IMR-90 (cell line): Measurements from ENCODE around the gene SCAND1. TPM values are rescaled to one million over a fixed set of nuclear protein-coding genes. Genes with fewer than 3 reads are reported as not detected.
A peak's percentile ranks its signal among the peaks of the same experiment; 100 is the strongest.

ENCODE experiments used
- ATAC-seq: fragments of 200-7000 bp; cut with Tn5 transposase; 2 replicates; pipeline ENCODE4 v1.9.1; 2020; ENCODE audit warnings: low read depth, mild to moderate bottlenecking, moderate library complexity
- BruUV-seq: library from RNA; stranded (reverse); fragments of 400-500 nt; replicated peaks from 2 replicates; lab custom pipeline; 2021; lab: Mats Ljungman, UMichigan
- CTCF ChIA-PET: fragments of 300-600 bp; formaldehyde crosslinking; extraction: SDS; loops from one replicate; lab custom pipeline; 2021; ENCODE audit warnings: antibody characterized with exemption; lab: Yijun Ruan, JAX
- POLR2A ChIA-PET: fragments of 300-600 bp; sonication (Branson Sonifier 250); formaldehyde crosslinking; loops from one replicate; lab custom pipeline; 2022; ENCODE audit warnings: antibody characterized with exemption; ENCODE audit not compliant: unreplicated experiment; lab: Charles Lee
- DNase-seq: peaks from one replicate; pipeline ENCODE4 v3.0.0; 2013
- H2AFZ ChIP-seq: replicated peaks from 2 replicates; pipeline ENCODE3; 2013; ENCODE audit warnings: low read length, mild to moderate bottlenecking; ENCODE audit not compliant: poor library complexity
- H2AK5ac ChIP-seq: 2 replicates; pipeline ENCODE4 v1.6.1; 2013; ENCODE audit warnings: low read depth, low read length, inconsistent platforms
- H2AK9ac ChIP-seq: replicated peaks from 2 replicates; pipeline ENCODE3; 2013; ENCODE audit warnings: mild to moderate bottlenecking, low read depth, low read length, moderate library complexity; ENCODE audit not compliant: poor library complexity
- H2BK120ac ChIP-seq: 2 replicates; pipeline ENCODE4 v1.6.1; 2013; ENCODE audit warnings: low read depth, low read length, inconsistent platforms
- H2BK15ac ChIP-seq: 3 replicates; pipeline ENCODE4 v1.6.1; 2013; ENCODE audit warnings: low read depth, low read length, inconsistent platforms
- H2BK20ac ChIP-seq: 2 replicates; pipeline ENCODE4 v1.6.1; 2013; ENCODE audit warnings: low read depth, mild to moderate bottlenecking, inconsistent platforms, low read length, moderate library complexity
- H2BK5ac ChIP-seq: 2 replicates; pipeline ENCODE4 v1.6.1; 2013; ENCODE audit warnings: mild to moderate bottlenecking, low read depth, low read length, inconsistent platforms; ENCODE audit not compliant: poor library complexity, severe bottlenecking
- H3K14ac ChIP-seq: replicated peaks from 2 replicates; pipeline ENCODE4 v1.6.1; 2013; ENCODE audit warnings: low read depth, low read length, inconsistent platforms
- H3K18ac ChIP-seq: 2 replicates; pipeline ENCODE4 v1.6.1; 2013; ENCODE audit warnings: low read depth, low read length, control low read depth
- H3K23ac ChIP-seq: 2 replicates; pipeline ENCODE4 v1.6.1; 2013; ENCODE audit warnings: low read depth, low read length, inconsistent platforms
- H3K27ac ChIP-seq: 2 replicates; pipeline ENCODE4 v1.5.1; 2013; ENCODE audit warnings: mild to moderate bottlenecking, control low read depth, low read length; ENCODE audit not compliant: insufficient read depth
- H3K27me3 ChIP-seq: 2 replicates; pipeline ENCODE4 v1.6.1; 2013; ENCODE audit warnings: low read length; ENCODE audit not compliant: control insufficient read depth, insufficient read depth
- H3K36me3 ChIP-seq: 2 replicates; pipeline ENCODE4 v1.6.1; 2013; ENCODE audit warnings: low read length, mixed read lengths; ENCODE audit not compliant: control insufficient read depth, insufficient read depth
- H3K4ac ChIP-seq: 2 replicates; pipeline ENCODE4 v1.6.1; 2013; ENCODE audit warnings: low read depth, low read length, inconsistent platforms
- H3K4me1 ChIP-seq: 2 replicates; pipeline ENCODE4 v1.6.1; 2013; ENCODE audit warnings: low read length, mixed read lengths; ENCODE audit not compliant: control insufficient read depth, insufficient read depth
- H3K4me2 ChIP-seq: 2 replicates; pipeline ENCODE4 v1.6.1; 2013; ENCODE audit warnings: low read depth, mild to moderate bottlenecking, control low read depth, low read length, moderate library complexity
- H3K4me3 ChIP-seq: 2 replicates; pipeline ENCODE4 v1.5.1; 2013; ENCODE audit warnings: low read depth, mild to moderate bottlenecking, control low read depth, low read length, moderate library complexity; ENCODE audit not compliant: insufficient read depth
- H3K56ac ChIP-seq: 2 replicates; pipeline ENCODE4 v1.6.1; 2013; ENCODE audit warnings: low read length, inconsistent platforms; ENCODE audit not compliant: insufficient read depth; ENCODE audit errors: extremely low read depth
- H3K79me1 ChIP-seq, 2 experiments: 2 replicates each; pipeline ENCODE4 v1.6.1; 2013; ENCODE audit warnings: low read length in 2 of 2, inconsistent platforms in 1 of 2, low read depth in 1 of 2
- H3K9ac ChIP-seq: 2 replicates; pipeline ENCODE4 v1.6.1; 2013; ENCODE audit warnings: low read depth, low read length, control low read depth
- H3K9me1 ChIP-seq: 2 replicates; pipeline ENCODE4 v1.6.1; 2013; ENCODE audit warnings: low read length, inconsistent platforms; ENCODE audit not compliant: insufficient read depth
- H3K9me3 ChIP-seq: 2 replicates; pipeline ENCODE4 v1.6.1; 2013; ENCODE audit warnings: low read length; ENCODE audit not compliant: control insufficient read depth, insufficient read depth
- H4K20me1 ChIP-seq: 2 replicates; pipeline ENCODE4 v1.6.1; 2013; ENCODE audit warnings: low read length, inconsistent platforms; ENCODE audit not compliant: insufficient read depth
- H4K5ac ChIP-seq: 2 replicates; pipeline ENCODE4 v1.6.1; 2013; ENCODE audit warnings: mild to moderate bottlenecking, low read depth, low read length, control low read depth
- H4K8ac ChIP-seq, 2 experiments: 2 replicates each; pipeline ENCODE4 v1.6.1; 2013; ENCODE audit warnings: low read depth in 2 of 2, low read length in 2 of 2, control low read depth in 1 of 2, inconsistent platforms in 1 of 2
- H4K91ac ChIP-seq: 2 replicates; pipeline ENCODE4 v1.6.1; 2013; ENCODE audit warnings: low read depth, low read length, inconsistent platforms; ENCODE audit not compliant: insufficient read depth
- MAFK ChIP-seq: IDR thresholded peaks from 2 replicates; pipeline ENCODE4 v1.6.1; 2012; ENCODE audit warnings: low read depth, low read length, improper control_type of control experiment
- NFE2L2 ChIP-seq: fragments of 150-350 bp; IDR thresholded peaks from 2 replicates; pipeline ENCODE4 v1.6.1; 2016; ENCODE audit warnings: low read depth, mild to moderate bottlenecking, low read length
- WGBS, 2 experiments: methylation state at CpG; one replicate each; pipeline versions ENCODE4 v1.1.5 to v1.1.7; 2013; ENCODE audit warnings: missing lambda C conversion rate in 2 of 2; ENCODE audit not compliant: insufficient read length in 1 of 2; ENCODE audit errors: extremely low coverage in 2 of 2; 5-methylcytosine and 5-hydroxymethylcytosine counted together
- dilution Hi-C: fragments of 300-500 bp; cut with HindIII; formaldehyde crosslinking; loops from one replicate; pipeline ENCODE4 v1.14.3; 2018; ENCODE audit warnings: low sequenced_read_pairs; ENCODE audit not compliant: unreplicated experiment
- in situ Hi-C: fragments of 300-500 bp; cut with MboI; formaldehyde crosslinking; loops from 3 replicates; pipeline ENCODE4 v1.14.3; 2019; ENCODE audit warnings: low sequenced_read_pairs, inconsistent platforms, mixed read lengths
- intact Hi-C: fragments of 100-400 bp; cut with micrococcal nuclease; formaldehyde crosslinking; loops from 2 replicates; pipeline ENCODE4 v1.10.0; 2022
- polyA plus RNA-seq, 3 experiments: library from polyadenylated mRNA; depleted of rRNA; stranded (reverse); fragments of >200 nt; gene quantifications; 2 replicates each; pipeline ENCODE4 v1.2.3, GENCODE V29; 2012; ENCODE audit warnings: low replicate concordance in 1 of 3
- total RNA-seq: library from RNA; depleted of rRNA; stranded (reverse); fragments of >200 nt; gene quantifications from 2 replicates; pipeline ENCODE4 v1.2.3, GENCODE V29; 2012
- TF ChIP-seq, protein P1 (sequence below): conservative IDR thresholded peaks from 2 replicates; pipeline ENCODE4 v1.5.1; 2012; ENCODE audit warnings: mild to moderate bottlenecking, low read depth, low read length, improper control_type of control experiment

Gene SCAND1
- total and polyA plus RNA-seq, 2 of the 4 experiments (the other 2 are of a cell fraction), result 7.5 to 26.8 TPM

DNA sequence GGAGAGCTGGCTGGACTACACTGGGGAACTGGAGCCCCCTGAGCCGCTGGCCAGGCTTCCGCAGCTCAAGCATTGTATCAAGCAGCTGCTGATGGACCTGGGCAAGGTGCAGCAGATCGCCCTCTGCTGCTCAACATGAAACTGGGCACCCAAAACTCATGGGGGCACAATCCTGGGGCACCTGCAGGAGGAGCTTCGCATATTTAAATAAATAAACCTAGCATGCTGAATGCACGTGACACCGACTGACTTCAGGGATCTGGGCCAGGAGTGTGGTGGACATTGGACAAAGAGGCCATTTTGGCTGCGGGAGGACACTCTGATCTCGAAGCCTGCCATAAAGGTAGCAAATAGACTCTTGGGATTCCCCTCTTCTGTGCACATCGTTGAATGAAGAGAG lies 6.8 kb downstream of the SCAND1 start:
- H2AK5ac ChIP-seq, result 0 out of 2 replicates have a peak overlapping the region, but pooled peaks have one; percentile 49
- no peak overlapping the region for H3K23ac ChIP-seq
- H2AFZ ChIP-seq, result no peak overlapping the region
- H3K9me1 ChIP-seq, result peaks cover 9% of the 10 kb centered on the region
- no peak overlapping the region for H3K14ac ChIP-seq
- no peak; the same call in 1 of the 2 replicates for ATAC-seq
- H4K8ac ChIP-seq, result no peak overlapping the region
- no peak overlapping the region for H2BK15ac ChIP-seq
- peak overlapping the region; percentile 24 for H2BK5ac ChIP-seq
- H3K4ac ChIP-seq, result no peak overlapping the region
- intact Hi-C loops, result no loop called here
- no peak overlapping the region for H4K91ac ChIP-seq
- BruUV-seq, result no TSS peak
- no peak overlapping the region for H2BK20ac ChIP-seq
- H3K9me3 ChIP-seq, result no peaks in the 10 kb centered on the region
- no peak overlapping the region for H3K56ac ChIP-seq
- dilution Hi-C loops, result no loop called here
- ChIA-PET POLR2A (no interaction called here), CTCF (interaction anchor here (0.7 kb wide), 1 partner anchor 46 kb away, joined by 3 read pairs; no protein-coding TSS in a partner anchor)
- H3K36me3 ChIP-seq, result peaks cover 20% of the 10 kb centered on the region
- in situ Hi-C loops, result no loop called here
- H2BK120ac ChIP-seq, result no peak overlapping the region
- no peak overlapping the region for H3K4me2 ChIP-seq
- 72% methylated on average over 3 of the region's 9 CpGs; no CpG with 5 or more reads in 1 of the 2 experiments for WGBS, 2 experiments
- H3K27me3 ChIP-seq, result no peaks in the 10 kb centered on the region
- no peak overlapping the region for H3K4me3 ChIP-seq
- H3K9ac ChIP-seq, result no peak overlapping the region
- H3K27ac ChIP-seq, result peak overlapping the region; percentile 26; the same call in 1 of the 2 replicates
- TF ChIP-seq, protein P1, sequence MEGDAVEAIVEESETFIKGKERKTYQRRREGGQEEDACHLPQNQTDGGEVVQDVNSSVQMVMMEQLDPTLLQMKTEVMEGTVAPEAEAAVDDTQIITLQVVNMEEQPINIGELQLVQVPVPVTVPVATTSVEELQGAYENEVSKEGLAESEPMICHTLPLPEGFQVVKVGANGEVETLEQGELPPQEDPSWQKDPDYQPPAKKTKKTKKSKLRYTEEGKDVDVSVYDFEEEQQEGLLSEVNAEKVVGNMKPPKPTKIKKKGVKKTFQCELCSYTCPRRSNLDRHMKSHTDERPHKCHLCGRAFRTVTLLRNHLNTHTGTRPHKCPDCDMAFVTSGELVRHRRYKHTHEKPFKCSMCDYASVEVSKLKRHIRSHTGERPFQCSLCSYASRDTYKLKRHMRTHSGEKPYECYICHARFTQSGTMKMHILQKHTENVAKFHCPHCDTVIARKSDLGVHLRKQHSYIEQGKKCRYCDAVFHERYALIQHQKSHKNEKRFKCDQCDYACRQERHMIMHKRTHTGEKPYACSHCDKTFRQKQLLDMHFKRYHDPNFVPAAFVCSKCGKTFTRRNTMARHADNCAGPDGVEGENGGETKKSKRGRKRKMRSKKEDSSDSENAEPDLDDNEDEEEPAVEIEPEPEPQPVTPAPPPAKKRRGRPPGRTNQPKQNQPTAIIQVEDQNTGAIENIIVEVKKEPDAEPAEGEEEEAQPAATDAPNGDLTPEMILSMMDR, result 0 out of 2 replicates have a peak, but pooled peaks have one; percentile 24
- TF ChIP-seq MAFK, result no peak
- TF ChIP-seq NFE2L2, result no peak
- peaks cover 0 to 40% of the 10 kb centered on the region in 2 experiments; a peak in 3 of 4 replicates for H3K79me1 ChIP-seq
- no peak overlapping the region for H3K18ac ChIP-seq
- DNase-seq, result peak; percentile 4
- peaks cover 4% of the 10 kb centered on the region for H3K4me1 ChIP-seq
- no peak overlapping the region for H4K5ac ChIP-seq
- H4K20me1 ChIP-seq, result peaks cover 7% of the 10 kb centered on the region
- no peak overlapping the region for H2AK9ac ChIP-seq
